GM18499 (cell line): ENCODE data around the gene KCTD11.
A peak's percentile ranks its signal among the peaks of the same experiment; 100 is the strongest.

ENCODE experiments used
- ATAC-seq: cut with Tn5 transposase; IDR thresholded peaks from one replicate; pipeline ENCODE4 v1.9.1; 2021; ENCODE audit warnings: moderate number of reproducible peaks; ENCODE audit not compliant: insufficient read depth, unreplicated experiment

Gene KCTD11

DNA sequence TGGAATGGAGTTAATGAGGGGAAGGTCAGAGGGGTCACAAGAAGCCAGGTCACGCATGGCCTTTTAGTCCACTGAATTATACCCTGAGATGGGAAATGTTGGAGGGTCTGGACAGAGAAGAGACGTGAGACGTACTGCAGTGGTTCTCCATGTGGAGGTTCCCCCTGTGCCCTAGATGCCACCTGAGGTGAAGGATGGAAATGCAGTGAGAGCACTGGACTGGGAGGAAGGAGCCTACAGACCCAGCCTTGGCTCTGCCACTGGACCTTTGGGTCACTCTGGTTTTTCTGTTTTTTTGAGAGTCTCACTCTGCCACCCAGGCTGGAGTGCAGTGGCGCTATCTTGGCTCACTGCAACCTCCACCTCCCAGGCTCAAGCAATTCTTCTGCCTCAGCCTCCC is 44.2 kb downstream of the KCTD11 start:
- no peak for ATAC-seq

DNA sequence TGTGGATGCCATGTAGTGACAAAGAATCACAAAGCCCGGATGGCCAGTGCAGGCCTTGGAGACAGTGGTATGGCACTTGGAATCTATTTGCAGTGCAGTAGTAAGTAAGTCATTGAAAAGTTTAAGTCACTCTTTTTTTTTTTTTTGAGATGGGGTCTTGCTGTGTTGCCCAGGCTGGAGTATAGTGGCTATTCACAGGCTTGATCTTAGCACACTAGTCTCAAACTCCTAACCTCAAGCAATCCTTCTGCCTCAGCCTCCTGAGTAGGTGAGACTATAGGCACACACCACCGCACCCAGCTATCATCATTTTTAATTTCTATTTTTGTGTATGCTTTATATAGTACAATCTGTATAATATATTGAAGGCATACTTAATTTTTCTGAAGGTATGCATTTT is 46.6 kb downstream of the KCTD11 start:
- no peak for ATAC-seq

DNA sequence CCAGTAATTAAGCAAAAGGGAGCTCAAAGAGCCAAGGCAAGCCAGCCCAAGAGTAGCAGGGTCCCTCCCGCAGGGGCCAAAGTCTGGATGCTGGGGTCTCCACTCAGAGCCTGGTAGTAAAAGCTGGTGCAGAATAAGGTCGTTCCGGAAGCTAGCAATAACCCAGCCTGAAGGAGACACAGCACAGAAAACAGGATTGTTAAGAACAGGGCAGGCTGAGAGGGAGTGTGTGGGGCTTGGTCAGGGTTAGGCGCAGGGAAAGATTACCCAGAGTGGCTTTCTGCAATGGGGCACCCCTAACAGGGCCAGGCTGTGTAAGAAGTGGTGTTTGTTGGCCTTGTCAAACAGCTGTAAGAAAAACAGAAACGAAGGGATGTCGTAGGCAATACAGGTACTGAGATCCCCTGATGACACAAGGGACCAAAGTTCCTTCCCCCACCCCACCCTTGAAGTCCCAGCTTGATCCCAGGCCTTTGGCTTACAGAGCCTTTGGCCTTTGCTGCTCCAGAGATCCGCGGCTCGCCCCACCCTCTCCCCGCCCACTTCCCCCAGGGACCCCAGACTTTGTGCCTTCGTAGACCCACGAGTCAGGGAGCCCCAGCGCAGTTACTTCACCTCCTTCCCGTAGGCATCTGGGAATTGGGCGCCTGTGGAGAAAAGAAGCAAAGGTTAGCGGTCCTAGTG is 51.2 kb downstream of the KCTD11 start:
- ATAC-seq: no peak

DNA sequence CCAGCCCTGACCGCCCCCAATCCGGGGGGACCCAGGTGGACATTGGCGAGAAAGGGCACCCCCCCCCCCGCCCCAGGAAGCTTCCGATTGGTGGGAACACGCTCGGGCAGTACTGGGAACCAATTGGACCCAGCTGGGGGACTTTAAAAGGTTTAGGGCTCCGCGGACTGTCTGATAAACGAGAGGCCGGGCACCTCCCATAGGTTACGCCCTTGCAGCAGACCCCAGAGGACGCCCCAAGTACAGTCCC is 51.7 kb downstream of the KCTD11 start:
- ATAC-seq: no peak

DNA sequence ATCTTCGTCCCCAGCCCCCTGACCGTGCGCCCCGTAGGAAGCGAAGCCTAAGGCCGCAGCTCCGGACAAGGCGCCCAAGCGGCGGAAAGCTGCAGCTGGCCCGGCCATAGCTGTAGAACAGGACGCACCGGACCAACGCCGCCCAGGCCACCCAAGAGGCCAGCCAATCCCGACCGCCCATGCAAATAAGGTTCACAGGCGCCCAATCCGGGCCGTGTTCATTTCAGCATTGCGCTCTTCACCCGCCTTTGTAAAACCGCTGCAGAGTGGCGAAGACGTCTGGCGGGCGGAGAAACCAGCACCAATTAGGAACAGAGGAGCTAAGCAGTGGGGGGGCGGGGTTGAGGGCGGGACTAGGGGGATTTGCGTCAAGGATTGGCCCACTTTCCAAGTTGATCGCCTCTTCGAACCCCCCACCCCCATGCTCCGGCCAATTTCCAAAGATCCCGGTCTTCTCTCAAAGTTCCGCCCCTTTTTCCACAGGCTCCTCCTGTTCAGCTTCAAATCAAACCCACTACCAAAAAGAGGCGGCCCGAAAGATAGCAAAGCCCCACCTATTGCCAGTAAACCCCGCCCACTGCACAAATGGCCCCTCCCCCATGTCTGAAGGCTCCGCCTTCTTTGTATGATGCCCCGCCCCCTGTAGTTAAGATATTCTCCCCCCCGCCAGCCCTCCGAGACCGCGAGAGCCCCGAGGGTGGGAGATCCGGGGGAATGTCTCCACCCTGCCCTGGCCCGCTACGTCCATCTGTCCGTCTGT is 52.2 kb downstream of the KCTD11 start, which contains the start of gene TMEM256:
Gene TMEM256 (minus strand): TSS at position 121 of the 760 bp plus-strand sequence. CDS start 13 bp downstream, at position 108.
- peak; percentile 64 for ATAC-seq
